GM12874 (cell line): ENCODE results near the gene FMN2.

ENCODE experiments used
- TF ChIP-seq, protein P1 (sequence below): IDR thresholded peaks from 2 replicates; pipeline ENCODE4 v1.5.1; 2011; ENCODE audit warnings: low read depth, mild to moderate bottlenecking, control low read depth, low read length, moderate library complexity; ENCODE audit not compliant: insufficient read depth

Gene FMN2

DNA sequence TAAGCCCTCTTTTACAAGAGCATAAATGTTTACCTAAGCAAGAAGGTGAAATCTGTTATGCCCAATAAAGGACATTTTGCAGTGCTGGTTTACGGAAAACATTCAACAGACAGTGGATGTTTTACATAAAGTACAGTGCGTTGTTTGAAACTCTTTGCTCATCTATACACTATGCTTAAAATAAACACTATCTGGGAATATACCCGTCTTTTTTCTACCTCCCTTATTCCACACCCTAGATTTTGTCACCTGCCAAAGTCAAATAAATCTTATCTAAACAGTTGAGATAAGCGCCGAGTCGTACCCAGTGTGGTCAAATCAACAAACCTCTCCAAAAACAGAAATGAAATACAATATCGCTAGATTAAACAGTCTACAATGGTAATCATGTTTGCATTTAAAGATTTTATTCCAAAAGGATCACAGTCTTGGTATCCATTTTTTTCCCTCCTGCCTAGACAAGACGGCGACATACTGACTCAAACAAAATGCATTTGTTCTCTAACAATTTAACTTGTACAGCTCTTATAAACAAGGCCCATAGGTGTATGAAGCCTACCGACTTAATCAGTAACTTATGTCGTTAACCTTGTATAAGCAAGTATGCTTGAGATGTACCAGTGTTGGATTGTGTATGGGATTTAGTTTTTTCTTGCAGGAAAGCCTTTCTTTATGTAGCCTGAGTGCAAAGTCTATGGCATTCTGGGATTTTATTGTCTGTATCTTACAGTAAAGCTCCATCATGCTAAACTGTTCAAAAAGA is 189.1 kb downstream of the FMN2 start:
- TF ChIP-seq, protein P1, sequence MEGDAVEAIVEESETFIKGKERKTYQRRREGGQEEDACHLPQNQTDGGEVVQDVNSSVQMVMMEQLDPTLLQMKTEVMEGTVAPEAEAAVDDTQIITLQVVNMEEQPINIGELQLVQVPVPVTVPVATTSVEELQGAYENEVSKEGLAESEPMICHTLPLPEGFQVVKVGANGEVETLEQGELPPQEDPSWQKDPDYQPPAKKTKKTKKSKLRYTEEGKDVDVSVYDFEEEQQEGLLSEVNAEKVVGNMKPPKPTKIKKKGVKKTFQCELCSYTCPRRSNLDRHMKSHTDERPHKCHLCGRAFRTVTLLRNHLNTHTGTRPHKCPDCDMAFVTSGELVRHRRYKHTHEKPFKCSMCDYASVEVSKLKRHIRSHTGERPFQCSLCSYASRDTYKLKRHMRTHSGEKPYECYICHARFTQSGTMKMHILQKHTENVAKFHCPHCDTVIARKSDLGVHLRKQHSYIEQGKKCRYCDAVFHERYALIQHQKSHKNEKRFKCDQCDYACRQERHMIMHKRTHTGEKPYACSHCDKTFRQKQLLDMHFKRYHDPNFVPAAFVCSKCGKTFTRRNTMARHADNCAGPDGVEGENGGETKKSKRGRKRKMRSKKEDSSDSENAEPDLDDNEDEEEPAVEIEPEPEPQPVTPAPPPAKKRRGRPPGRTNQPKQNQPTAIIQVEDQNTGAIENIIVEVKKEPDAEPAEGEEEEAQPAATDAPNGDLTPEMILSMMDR, result no peak

DNA sequence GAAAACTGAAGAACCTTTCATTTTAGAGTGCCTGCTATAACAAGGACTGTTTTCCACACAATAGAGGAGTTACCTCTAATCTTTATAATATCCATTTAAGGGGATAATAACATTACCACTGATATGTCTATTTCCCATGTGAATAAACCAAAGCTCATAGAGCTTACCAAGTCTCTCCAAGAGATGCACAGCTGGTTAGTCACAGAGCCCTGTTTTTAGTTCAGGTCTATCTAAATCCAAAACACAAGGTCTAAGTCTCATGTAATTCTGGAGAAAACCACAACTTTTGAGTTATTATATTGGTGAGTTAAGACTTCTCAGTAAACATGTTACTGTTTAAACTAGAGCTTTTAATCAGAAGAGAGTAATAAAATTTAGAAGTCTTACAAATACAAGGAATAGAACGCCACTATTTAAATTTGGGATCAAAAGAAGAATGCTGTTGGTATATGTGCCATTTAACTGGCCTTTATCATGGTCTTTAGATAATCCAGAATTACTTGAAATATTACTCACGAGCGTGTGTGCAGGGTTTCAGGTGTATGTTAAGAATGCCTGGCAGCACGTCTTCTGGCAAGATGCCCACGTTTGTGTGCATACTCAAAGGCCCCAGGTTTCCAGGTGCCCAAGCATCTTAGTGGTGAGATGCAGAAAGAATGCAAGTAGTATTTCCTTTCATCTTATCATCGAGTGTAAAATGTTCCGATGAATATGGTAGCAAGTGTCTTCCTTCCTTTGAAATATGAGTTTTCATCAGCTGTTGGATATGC is 190.6 kb downstream of the FMN2 start:
- TF ChIP-seq, protein P1, result no peak

DNA sequence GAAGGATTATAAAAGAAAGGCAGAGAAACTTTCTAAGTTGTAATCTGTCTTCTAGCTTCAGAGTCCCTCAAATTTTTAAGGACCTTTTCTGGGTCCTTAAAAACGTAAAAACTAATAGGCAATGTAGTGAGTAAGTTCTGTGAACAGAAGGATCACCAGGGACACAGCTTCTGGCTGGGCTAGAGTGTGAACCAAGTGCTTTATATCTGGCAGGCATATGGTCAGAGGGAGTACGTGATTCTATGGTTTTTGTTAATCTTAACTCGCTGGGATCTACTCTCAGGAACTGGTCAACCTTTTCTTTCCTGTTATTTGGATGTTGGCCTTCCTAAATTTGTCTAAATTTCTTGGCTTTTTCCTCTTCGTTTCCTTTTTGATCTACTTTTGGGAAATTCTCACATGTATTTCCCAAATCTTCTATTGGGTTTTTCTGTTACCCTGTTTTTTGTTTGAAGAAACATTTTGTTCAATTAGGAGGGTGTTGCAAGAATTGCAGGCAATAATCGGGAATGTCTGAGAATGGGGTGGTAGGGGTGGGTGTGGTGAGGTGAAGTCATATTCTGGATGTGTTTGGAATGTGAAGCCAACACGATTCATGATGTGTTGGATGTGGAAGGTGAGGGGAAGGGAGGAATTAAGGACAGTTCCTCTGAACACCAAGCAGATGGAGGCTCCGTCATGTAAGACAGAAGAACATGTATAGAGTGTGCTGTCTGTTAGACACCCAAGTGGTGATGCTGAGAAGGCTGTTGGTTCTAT is 193.2 kb downstream of the FMN2 start:
- TF ChIP-seq, protein P1, result no peak

DNA sequence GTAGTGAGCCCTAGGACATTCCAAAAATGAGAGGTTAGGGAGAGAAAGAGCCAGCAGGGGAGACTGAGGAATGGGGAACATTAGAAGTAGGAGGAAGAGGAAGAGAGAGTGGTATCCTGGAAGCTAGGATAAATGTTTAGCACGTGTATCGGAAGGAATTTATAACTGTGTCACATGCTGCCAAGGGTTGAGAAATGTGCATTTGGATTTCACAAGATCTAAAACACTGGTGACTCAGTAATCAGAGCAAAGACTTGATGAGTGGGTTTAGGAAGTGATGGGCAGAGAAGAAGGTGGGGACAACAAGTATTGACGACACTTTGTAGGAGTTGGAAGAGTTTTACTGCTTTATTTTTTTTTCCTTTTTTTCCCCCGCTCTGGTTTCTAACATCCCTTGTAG is 193.9 kb downstream of the FMN2 start:
- TF ChIP-seq, protein P1, result no peak

DNA sequence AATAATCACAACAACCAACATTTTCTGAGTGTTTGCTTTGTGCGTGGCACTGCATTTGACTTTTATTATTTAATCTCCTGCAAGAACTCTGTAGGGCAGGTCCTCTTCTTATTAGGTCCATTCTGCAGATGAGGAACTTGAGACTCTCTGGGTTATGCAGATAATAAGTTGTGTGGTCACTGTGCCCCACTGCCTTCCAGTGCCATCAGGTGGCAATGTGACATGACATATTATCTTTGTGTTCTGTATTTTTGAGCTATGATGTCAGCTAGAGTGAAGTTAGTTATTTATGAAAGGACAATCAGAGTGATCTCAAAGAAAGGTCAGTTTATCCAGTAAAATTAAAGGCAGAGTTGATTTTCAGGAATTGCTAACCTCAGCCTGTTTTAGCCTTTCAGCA is 196.0 kb downstream of the FMN2 start:
- TF ChIP-seq, protein P1, result no peak

DNA sequence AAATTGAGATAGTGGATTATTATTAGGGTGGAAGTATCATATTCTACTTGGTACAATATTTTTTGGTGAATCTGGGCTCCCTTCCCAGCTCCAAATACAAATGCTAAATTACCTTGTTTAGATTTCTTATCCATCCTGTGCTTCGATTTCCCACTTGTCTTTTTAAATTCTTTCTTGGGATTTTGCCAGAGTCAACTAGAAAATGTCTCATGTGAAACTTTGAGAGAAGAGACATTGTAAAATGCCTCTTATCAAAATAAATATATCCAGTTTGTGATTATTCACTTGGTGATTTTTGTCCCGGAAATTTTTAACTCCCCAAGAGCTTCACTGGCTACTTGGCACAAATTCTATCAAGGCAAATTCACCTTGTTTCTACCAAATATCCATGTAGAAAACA is 202.0 kb downstream of the FMN2 start:
- TF ChIP-seq, protein P1, result no peak

DNA sequence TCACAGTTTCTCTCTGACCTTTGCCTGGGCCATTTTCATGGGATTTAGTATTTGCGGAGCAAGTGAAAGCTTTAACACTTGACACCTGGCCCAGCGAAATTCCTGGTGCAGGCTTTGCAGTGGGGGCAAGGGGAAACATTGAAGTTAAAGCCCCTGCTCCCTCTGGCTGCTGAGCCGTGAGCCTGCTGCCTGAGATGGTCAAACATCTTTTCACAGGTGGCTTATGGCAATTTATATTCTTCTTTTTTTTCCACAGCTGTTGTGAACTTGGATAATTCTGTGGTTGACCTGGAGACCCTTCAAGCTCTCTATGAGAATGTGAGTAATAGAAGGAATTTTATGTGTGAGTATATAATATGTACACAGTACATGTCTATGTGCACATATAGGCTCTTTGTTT is 202.9 kb downstream of the FMN2 start:
- TF ChIP-seq, protein P1, result no peak
